C4-2B (cell line): ENCODE measurements around the gene IL10RA.
"Not testable (repeated sequence)": the region's sequence is repeated elsewhere in the genome, so short reads cannot be mapped to it uniquely, and the experiment has no call there.

ENCODE experiments used
- H3K27ac ChIP-seq: fragments of 450-650 bp; 2 replicates; pipeline ENCODE4 v1.5.1; 2017
- CTCF ChIP-seq: fragments of 450-650 bp; conservative IDR thresholded peaks from 2 replicates; pipeline ENCODE4 v1.5.1; 2017; ENCODE audit warnings: mild to moderate bottlenecking
- ZFX ChIP-seq: fragments of 450-650 bp; IDR thresholded peaks from 2 replicates; pipeline ENCODE4 v1.6.1; 2017

The IL10RA gene

GRCh38 chr11:118004543-118005223, 18.5 kb downstream of the IL10RA start:
- no peak overlapping the region for H3K27ac ChIP-seq
- no peak for TF ChIP-seq ZFX
- no peak for TF ChIP-seq CTCF

- TF ChIP-seq CTCF, result no peak
- TF ChIP-seq ZFX, result no peak
- no peak overlapping the region for H3K27ac ChIP-seq
These were observed 19.3 kb downstream of the IL10RA start for GRCh38 chr11:118005224-118006152.

- TF ChIP-seq CTCF (no peak), ZFX (no peak)
- no peak overlapping the region for H3K27ac ChIP-seq
These were observed 19.9 kb downstream of the IL10RA start for GRCh38 chr11:118006153-118006534.

- H3K27ac ChIP-seq, result no peak overlapping the region
- TF ChIP-seq CTCF (no peak), ZFX (no peak)
These were observed 20.8 kb downstream of the IL10RA start for GRCh38 chr11:118007040-118007439.

GRCh38 chr11:118007563-118008270, 21.5 kb downstream of the IL10RA start:
- not testable (repeated sequence) for H3K27ac ChIP-seq

- no peak for TF ChIP-seq CTCF
- no peak overlapping the region for H3K27ac ChIP-seq
These were observed 22.2 kb downstream of the IL10RA start for GRCh38 chr11:118008271-118008911.

- H3K27ac ChIP-seq, result no peak overlapping the region
- no peak for TF ChIP-seq ZFX
- no peak for TF ChIP-seq CTCF
These were observed 23.9 kb downstream of the IL10RA start for GRCh38 chr11:118009864-118010737.
